Astrocyte of the spinal cord (primary cell): Measurements from ENCODE around the gene FOXI1.
A peak's percentile ranks its signal among the peaks of the same experiment; 100 is the strongest.

ENCODE experiments used
- DNase-seq: peaks from one replicate; pipeline ENCODE4 v3.0.0; 2011; ENCODE audit warnings: low read depth, low spot score
- H3K4me3 ChIP-seq: 2 replicates; pipeline ENCODE4 v1.5.1; 2011; ENCODE audit warnings: low read depth, mild to moderate bottlenecking, low read length, moderate library complexity
- in situ Hi-C: cut with HindIII; loops from 2 replicates; pipeline ENCODE4 v1.10.0; 2017; ENCODE audit warnings: low sequenced_read_pairs
- TF ChIP-seq, protein P1 (sequence below): IDR thresholded peaks from 2 replicates; pipeline ENCODE4 v1.5.1; 2012; ENCODE audit warnings: low read depth, mild to moderate bottlenecking, low read length, inconsistent platforms

FOXI1 gene

DNA sequence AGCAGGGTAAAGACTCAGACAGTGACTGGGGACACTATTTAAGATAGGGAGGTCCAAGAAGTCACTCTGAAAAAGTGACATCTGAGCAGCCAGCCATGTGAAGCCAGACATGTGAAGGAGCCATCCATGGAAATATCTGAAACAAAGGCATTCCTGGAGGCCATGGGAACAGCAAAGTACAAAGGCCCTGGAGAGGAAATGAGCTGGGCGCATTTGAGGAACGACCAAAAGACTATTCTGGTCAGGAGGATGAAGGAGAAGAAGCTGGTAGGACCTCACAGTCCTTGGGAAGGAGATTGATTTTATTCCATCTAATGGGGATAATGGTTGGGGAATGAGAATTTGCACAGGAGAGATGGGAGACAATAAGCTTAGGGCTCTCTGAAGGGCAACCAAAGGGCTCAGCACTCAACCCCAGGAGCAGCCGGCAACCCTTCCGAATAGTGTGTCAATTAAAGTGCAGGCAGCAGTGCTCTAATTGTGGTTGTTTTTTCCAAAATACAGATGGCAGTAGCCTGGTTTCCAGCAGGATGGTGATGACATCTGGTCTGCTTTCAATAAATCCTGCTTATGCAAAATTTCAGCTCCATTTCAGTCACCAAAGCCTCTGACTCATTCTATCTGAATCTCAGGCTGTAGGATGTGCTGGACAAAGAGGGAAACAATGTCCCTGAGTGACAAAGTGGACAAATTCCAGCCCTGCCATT is 26.7 kb downstream of the FOXI1 start:
- TF ChIP-seq, protein P1, sequence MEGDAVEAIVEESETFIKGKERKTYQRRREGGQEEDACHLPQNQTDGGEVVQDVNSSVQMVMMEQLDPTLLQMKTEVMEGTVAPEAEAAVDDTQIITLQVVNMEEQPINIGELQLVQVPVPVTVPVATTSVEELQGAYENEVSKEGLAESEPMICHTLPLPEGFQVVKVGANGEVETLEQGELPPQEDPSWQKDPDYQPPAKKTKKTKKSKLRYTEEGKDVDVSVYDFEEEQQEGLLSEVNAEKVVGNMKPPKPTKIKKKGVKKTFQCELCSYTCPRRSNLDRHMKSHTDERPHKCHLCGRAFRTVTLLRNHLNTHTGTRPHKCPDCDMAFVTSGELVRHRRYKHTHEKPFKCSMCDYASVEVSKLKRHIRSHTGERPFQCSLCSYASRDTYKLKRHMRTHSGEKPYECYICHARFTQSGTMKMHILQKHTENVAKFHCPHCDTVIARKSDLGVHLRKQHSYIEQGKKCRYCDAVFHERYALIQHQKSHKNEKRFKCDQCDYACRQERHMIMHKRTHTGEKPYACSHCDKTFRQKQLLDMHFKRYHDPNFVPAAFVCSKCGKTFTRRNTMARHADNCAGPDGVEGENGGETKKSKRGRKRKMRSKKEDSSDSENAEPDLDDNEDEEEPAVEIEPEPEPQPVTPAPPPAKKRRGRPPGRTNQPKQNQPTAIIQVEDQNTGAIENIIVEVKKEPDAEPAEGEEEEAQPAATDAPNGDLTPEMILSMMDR: no peak
- DNase-seq: peak; percentile 13
- H3K4me3 ChIP-seq: no peak overlapping the region
- in situ Hi-C loops: no loop called here

DNA sequence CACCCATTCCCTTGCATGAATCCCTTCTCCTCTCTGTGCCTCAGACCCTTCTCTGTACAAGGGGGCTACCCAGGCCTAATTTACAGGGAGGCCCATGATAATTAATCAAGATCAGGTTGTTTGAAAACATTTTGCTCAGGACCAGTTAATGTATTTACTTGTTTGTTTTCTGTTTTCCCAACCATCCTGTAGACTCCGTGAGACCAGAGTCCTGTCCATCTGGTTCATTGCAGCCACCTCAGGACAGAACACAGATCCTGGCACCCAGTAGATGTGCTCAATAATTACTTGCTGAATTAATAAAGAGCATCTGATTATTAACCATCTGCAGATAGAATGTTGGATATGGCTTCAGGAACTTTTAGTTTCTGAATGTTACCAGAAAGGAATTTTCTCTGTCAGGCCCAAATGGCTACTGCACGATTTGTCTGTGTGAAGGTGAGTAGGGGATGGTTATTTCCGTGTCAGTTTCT is 27.3 kb downstream of the FOXI1 start:
- no peak for DNase-seq
- in situ Hi-C loops: no loop called here
- TF ChIP-seq, protein P1: no peak
- H3K4me3 ChIP-seq: no peak overlapping the region

DNA sequence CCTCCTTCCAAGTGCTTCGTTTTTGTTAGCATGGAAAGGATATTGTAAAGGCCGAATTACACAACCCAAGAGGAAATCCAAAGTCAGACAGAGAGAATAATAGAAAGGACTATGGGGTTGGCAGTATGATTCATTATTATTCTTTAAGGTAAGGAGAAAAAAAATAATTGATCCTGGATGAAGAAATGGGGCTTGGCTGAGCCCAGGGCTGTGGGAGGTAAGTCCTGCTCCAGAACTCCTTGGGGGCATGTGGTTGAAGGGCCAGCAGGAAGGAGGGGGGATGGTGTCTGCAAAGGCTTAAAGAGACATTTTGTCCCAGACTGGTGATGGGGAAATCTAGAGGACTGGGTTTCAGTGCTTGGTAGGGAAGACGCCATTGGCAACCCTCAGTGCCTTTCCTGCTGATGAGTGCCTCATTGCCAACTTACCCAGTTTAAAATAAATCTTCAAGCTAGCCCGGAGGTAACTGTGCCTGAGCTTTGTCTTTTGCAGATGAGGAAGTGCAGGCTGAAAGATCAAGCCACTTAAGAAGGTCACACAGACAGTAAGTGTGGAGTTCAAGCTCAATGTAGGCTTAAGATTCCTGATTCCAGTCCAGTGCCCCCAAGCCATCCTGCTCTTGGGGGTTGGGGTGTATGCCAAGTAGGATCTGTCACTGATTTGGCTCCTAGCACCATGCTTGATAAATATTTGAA is 30.2 kb downstream of the FOXI1 start:
- no peak overlapping the region for H3K4me3 ChIP-seq
- TF ChIP-seq, protein P1: no peak
- in situ Hi-C loops: no loop called here
- DNase-seq: no peak

DNA sequence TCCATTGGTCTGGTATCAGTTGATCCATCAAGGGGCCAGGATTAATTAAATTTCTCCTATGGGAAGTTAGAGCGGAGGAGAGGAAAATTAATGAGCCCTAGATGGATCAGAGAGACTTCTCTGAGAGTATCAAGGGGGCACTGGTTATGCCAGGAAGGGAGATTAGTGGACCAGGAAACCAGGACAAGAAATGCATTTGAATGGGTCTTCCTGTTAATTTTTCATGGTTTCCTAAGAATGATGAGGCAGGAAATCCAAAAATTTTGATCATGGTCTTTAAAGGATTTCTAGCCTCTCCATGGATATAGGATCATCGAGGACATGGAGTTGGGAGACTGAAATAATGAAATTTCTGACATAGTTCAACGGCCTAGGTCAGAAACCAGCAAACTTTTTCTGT is 30.8 kb downstream of the FOXI1 start:
- TF ChIP-seq, protein P1: no peak
- no peak overlapping the region for H3K4me3 ChIP-seq
- in situ Hi-C loops: no loop called here
- no peak for DNase-seq

DNA sequence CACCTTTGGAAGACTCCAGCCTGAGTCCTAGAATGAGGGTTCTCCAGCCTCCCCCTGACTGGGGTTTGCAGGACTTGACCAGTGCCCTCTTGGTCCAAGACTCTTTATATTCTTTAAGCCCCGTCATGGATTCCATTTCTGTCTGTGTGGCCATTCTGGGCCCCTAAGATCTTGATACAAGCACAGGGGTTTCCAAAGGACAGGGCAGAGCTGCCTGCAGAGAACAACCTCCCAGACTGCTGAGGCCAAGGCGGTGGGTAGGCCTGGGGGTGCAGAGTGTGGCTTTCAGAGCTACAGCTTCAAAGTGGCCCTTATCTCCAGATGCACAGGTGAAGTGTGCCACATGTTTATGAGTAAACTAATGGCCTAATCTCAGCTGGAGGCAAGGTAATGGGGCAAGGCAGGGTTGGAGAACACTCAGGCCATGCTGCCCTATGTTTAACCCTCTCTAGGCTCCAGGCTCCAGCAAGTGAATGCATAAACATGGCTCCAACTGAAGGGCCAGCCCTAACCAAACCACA is 32.1 kb downstream of the FOXI1 start:
- no peak for DNase-seq
- no peak overlapping the region for H3K4me3 ChIP-seq
- in situ Hi-C loops: no loop called here
- TF ChIP-seq, protein P1: no peak

DNA sequence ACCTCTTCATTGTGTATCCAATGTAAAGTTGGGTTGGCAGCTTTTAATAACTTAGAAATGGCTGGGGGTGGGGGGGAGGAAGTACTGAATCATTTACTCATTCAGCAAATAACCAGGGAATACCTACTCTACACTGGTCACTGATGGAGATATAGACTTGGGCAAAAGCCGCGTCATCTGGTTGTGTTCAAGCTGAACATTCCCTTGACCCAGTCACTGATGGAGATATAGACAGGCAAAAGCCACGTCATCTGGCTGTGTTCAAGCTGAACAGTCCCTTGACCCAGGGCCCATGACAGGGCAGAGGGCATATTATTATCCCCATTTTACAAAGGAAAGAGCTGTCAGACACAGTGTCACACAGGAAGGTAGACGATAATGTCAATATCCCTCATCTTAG is 32.6 kb downstream of the FOXI1 start:
- TF ChIP-seq, protein P1: no peak
- no peak for DNase-seq
- no peak overlapping the region for H3K4me3 ChIP-seq
- in situ Hi-C loops: no loop called here
